ENCODE results near the gene CDK17.

GRCh38 chr12:96244826-96245225, 155.4 kb downstream of the CDK17 start:
- TF ChIP-seq YY1 (IDR thresholded peaks at IDR 0.05; ENCODE audit: insufficient read depth, insufficient read length): no peak
- TF ChIP-seq ZNF274 (IDR thresholded peaks at IDR 0.05; ENCODE audit: low read depth, low read length): no peak

Data from NT2/D1 (cell line).